Astrocyte (in vitro differentiated cells and primary cell): ENCODE data around the gene PRSS16. TPM values are rescaled to one million over a fixed set of nuclear protein-coding genes. Genes with fewer than 3 reads are reported as not detected.

Experiments
- DNase-seq: peaks from one replicate; pipeline ENCODE4 v3.0.0-alpha.2; 2010; ENCODE audit warnings: low read depth
- FAIRE-seq: peaks from 2 replicates; lab custom pipeline; 2011; peaks lifted over from hg19 to GRCh38; lab: Jason Lieb, UNC
- H2AFZ ChIP-seq: 2 replicates; pipeline ENCODE4 v1.6.0; 2012; ENCODE audit warnings: low read depth, low read length, inconsistent platforms
- H3K27ac ChIP-seq: 2 replicates; pipeline ENCODE4 v1.5.1; 2011; ENCODE audit warnings: low read depth, low read length, inconsistent platforms
- H3K27me3 ChIP-seq: 2 replicates; pipeline ENCODE4 v1.6.0; 2011; ENCODE audit warnings: low read length, inconsistent platforms; ENCODE audit not compliant: insufficient read depth
- H3K36me3 ChIP-seq: 2 replicates; pipeline ENCODE4 v1.5.1; 2011; ENCODE audit warnings: low read length, inconsistent platforms; ENCODE audit not compliant: insufficient read depth
- H3K4me1 ChIP-seq: 2 replicates; pipeline ENCODE4 v1.5.1; 2011; ENCODE audit warnings: low read length, inconsistent platforms; ENCODE audit not compliant: insufficient read depth
- H3K4me2 ChIP-seq: 2 replicates; pipeline ENCODE4 v1.6.0; 2012; ENCODE audit warnings: low read length, inconsistent platforms
- H3K4me3 ChIP-seq: 2 replicates; pipeline ENCODE4 v1.5.1; 2011; ENCODE audit warnings: low read depth, mild to moderate bottlenecking, low read length, inconsistent platforms; ENCODE audit not compliant: insufficient read depth
- H3K79me2 ChIP-seq: 2 replicates; pipeline ENCODE4 v1.6.0; 2012; ENCODE audit warnings: mild to moderate bottlenecking, low read length, inconsistent platforms; ENCODE audit not compliant: insufficient read depth
- H3K9ac ChIP-seq: 2 replicates; pipeline ENCODE4 v1.6.0; 2012; ENCODE audit warnings: mild to moderate bottlenecking, low read length, inconsistent platforms
- H3K9me3 ChIP-seq: 2 replicates; pipeline ENCODE4 v1.5.1; 2012; ENCODE audit warnings: low read depth, mild to moderate bottlenecking, low read length, inconsistent platforms; ENCODE audit not compliant: insufficient read depth
- H4K20me1 ChIP-seq: 2 replicates; pipeline ENCODE4 v1.6.0; 2012; ENCODE audit warnings: low read length, inconsistent platforms; ENCODE audit not compliant: insufficient read depth
- H3K27ac Mint-ChIP-seq: one replicate; pipeline ENCODE4 v1.8.0; 2021; ENCODE audit warnings: mild to moderate bottlenecking, mixed read lengths; ENCODE audit not compliant: unreplicated experiment
- H3K27me3 Mint-ChIP-seq: one replicate; pipeline ENCODE4 v1.8.0; 2021; ENCODE audit warnings: low read depth, mixed read lengths; ENCODE audit not compliant: unreplicated experiment
- H3K36me3 Mint-ChIP-seq: one replicate; pipeline ENCODE4 v1.8.0; 2021; ENCODE audit warnings: low read depth, mixed read lengths; ENCODE audit not compliant: unreplicated experiment
- H3K4me1 Mint-ChIP-seq: one replicate; pipeline ENCODE4 v1.8.0; 2021; ENCODE audit warnings: low read depth, mixed read lengths; ENCODE audit not compliant: unreplicated experiment
- H3K4me3 Mint-ChIP-seq: one replicate; pipeline ENCODE4 v1.8.0; 2021; ENCODE audit warnings: mild to moderate bottlenecking, moderate library complexity, mixed read lengths; ENCODE audit not compliant: unreplicated experiment
- H3K9me3 Mint-ChIP-seq: one replicate; pipeline ENCODE4 v1.8.0; 2021; ENCODE audit warnings: mild to moderate bottlenecking, mixed read lengths; ENCODE audit not compliant: unreplicated experiment
- CTCF ChIP-seq: IDR thresholded peaks from 2 replicates; pipeline ENCODE4 v1.5.1; 2011; ENCODE audit warnings: low read depth, mild to moderate bottlenecking, inconsistent platforms, low read length, moderate library complexity; ENCODE audit not compliant: insufficient read depth
- EZH2 ChIP-seq: IDR thresholded peaks from 2 replicates; pipeline ENCODE4 v1.6.1; 2012; ENCODE audit warnings: mild to moderate bottlenecking, low read length, inconsistent platforms; ENCODE audit not compliant: insufficient read depth
- total RNA-seq: library from RNA; stranded (reverse); gene quantifications from 2 replicates; pipeline ENCODE4 v1.2.1, GENCODE V29; 2021

The PRSS16 gene
- total RNA-seq, 1 donor from 2014 or later, result 2.3 TPM

- Mint-ChIP-seq H3K9me3 (peaks cover 4% of the 10 kb centered on the region), H3K4me3 (no peak overlapping the region), H3K27me3 (peaks cover 21% of the 10 kb centered on the region), H3K36me3 (no peaks in the 10 kb centered on the region), H3K27ac (no peak overlapping the region), H3K4me1 (peaks cover 1% of the 10 kb centered on the region)
- Histone ChIP-seq H3K36me3 (no peaks in the 10 kb centered on the region), H3K4me2 (no peak overlapping the region), H3K9ac (no peak overlapping the region), H4K20me1 (no peaks in the 10 kb centered on the region), H3K79me2 (no peaks in the 10 kb centered on the region), H3K9me3 (no peaks in the 10 kb centered on the region), H3K27me3 (no peaks in the 10 kb centered on the region), H2AFZ (no peak overlapping the region), H3K4me3 (no peak overlapping the region), H3K27ac (no peak overlapping the region), H3K4me1 (peaks cover 6% of the 10 kb centered on the region)
- DNase-seq (no peak), FAIRE-seq (no peak)
- TF ChIP-seq CTCF, result no peak
- TF ChIP-seq EZH2, result no peak
Measured at GRCh38 chr6:27242589-27243265, 4.8 kb upstream of the PRSS16 start.

GRCh38 chr6:27248783-27249182 is 1.3 kb downstream of the PRSS16 start:
- no peaks in the 10 kb centered on the region for H3K36me3 ChIP-seq
- Mint-ChIP-seq H3K36me3 (no peaks in the 10 kb centered on the region), H3K4me3 (no peak overlapping the region), H3K27me3 (peaks cover 20% of the 10 kb centered on the region), H3K9me3 (peaks cover 2% of the 10 kb centered on the region), H3K4me1 (no peaks in the 10 kb centered on the region), H3K27ac (no peak overlapping the region)
- H4K20me1 ChIP-seq, result no peaks in the 10 kb centered on the region
- no peaks in the 10 kb centered on the region for H3K9me3 ChIP-seq
- TF ChIP-seq CTCF (no peak), EZH2 (no peak)
- no peaks in the 10 kb centered on the region for H3K4me1 ChIP-seq
- H3K27me3 ChIP-seq, result peaks cover 25% of the 10 kb centered on the region
- no peaks in the 10 kb centered on the region for H3K79me2 ChIP-seq
- H3K27ac ChIP-seq, result no peak overlapping the region
- FAIRE-seq, result no peak
- H3K9ac ChIP-seq, result no peak overlapping the region
- no peak overlapping the region for H3K4me2 ChIP-seq
- no peak overlapping the region for H2AFZ ChIP-seq
- DNase-seq, result no peak
- no peak overlapping the region for H3K4me3 ChIP-seq
